K562 (cell line): ENCODE results near the gene PTCH2. TPM values are rescaled to one million over a fixed set of nuclear protein-coding genes. Genes with fewer than 3 reads are reported as not detected.

Experiments
- CBX5 ChIP-seq: IDR thresholded peaks from 2 replicates; pipeline ENCODE4 v1.6.1; 2014; ENCODE audit warnings: low read depth, borderline replicate concordance
- KAT8 ChIP-seq: fragments of 450-650 bp; IDR thresholded peaks from 2 replicates; pipeline ENCODE4 v1.6.1; 2016; ENCODE audit warnings: low read depth, mild to moderate bottlenecking
- KLF13 ChIP-seq: fragments of 450-650 bp; IDR thresholded peaks from 2 replicates; pipeline ENCODE4 v1.6.1; 2016; ENCODE audit warnings: missing genetic modification characterization, low read depth, mild to moderate bottlenecking, missing compliant biosample characterization, moderate library complexity, borderline replicate concordance
- KLF16 ChIP-seq: IDR thresholded peaks from 2 replicates; pipeline ENCODE4 v1.6.1; 2016; ENCODE audit warnings: antibody characterized with exemption
- MYNN ChIP-seq, 2 experiments: sonication (generic); formaldehyde crosslinking in 1 of 2; IDR thresholded peaks; 2 replicates each; pipeline versions ENCODE4 v1.5.0 to v1.6.1; 2016 to 2020; ENCODE audit warnings: antibody characterized with exemption in 1 of 2, missing genetic modification reagents in 1 of 2
- POLR2G ChIP-seq: fragments of 200-400 bp; formaldehyde crosslinking; IDR thresholded peaks from 2 replicates; pipeline ENCODE4 v1.6.1; 2017; ENCODE audit warnings: low read depth, mild to moderate bottlenecking, antibody characterized with exemption, low read length, moderate library complexity
- PTBP1 ChIP-seq: fragments of 200-400 bp; formaldehyde crosslinking; IDR thresholded peaks from 2 replicates; pipeline ENCODE4 v1.6.1; 2017; ENCODE audit warnings: low read depth, low read length
- SRSF3 ChIP-seq: fragments of 200-400 bp; formaldehyde crosslinking; IDR thresholded peaks from 2 replicates; pipeline ENCODE4 v1.6.1; 2016; ENCODE audit warnings: mild to moderate bottlenecking, low read length, moderate library complexity; ENCODE audit not compliant: insufficient read depth
- STAT5B ChIP-seq: fragments of 250-450 bp; sonication (Bioruptor Pico); IDR thresholded peaks from 2 replicates; pipeline ENCODE4 v1.8.0; 2021; ENCODE audit warnings: mild to moderate bottlenecking, inconsistent platforms
- TOE1 ChIP-seq, 2 experiments: fragments of 450-650 bp in 1 of 2; sonication (generic) in 1 of 2; formaldehyde crosslinking in 1 of 2; IDR thresholded peaks; 2 replicates each; pipeline versions ENCODE4 v1.7.1 to v1.8.0; 2016 to 2022; ENCODE audit warnings: borderline replicate concordance in 2 of 2, mild to moderate bottlenecking in 2 of 2, antibody characterized with exemption in 1 of 2, inconsistent platforms in 1 of 2, low read depth in 1 of 2, missing genetic modification reagents in 1 of 2, moderate library complexity in 1 of 2
- TSC22D4 ChIP-seq: fragments of 450-650 bp; IDR thresholded peaks from 2 replicates; pipeline ENCODE4 v1.6.1; 2016; ENCODE audit warnings: missing genetic modification characterization, missing biosample characterization, control low read depth
- ZNF133 ChIP-seq: fragments of 250-450 bp; sonication (Bioruptor Pico); IDR thresholded peaks from 2 replicates; pipeline ENCODE4 v1.4.0; 2020; ENCODE audit warnings: mild to moderate bottlenecking
- polyA plus RNA-seq, 8 experiments: library from polyadenylated mRNA; depleted of rRNA in 4 of 8; stranded (reverse) in 5 of 8; unstranded in 3 of 8; fragments of >200 nt; fragmentation: Nextera tagmentation in 2 of 8; fragmentation: Illumina TruSeq in 1 of 8; extraction: Ambion mirVana in 2 of 8; extraction: Trizol in 1 of 8; gene quantifications; 2 replicates each; pipeline versions ENCODE4 v1.2.1 to v1.2.3, GENCODE V29; 2011 to 2014; ENCODE audit warnings: inconsistent platforms in 1 of 8, missing spikeins in 1 of 8
- total RNA-seq, 7 experiments: library from RNA; depleted of rRNA in 6 of 7; stranded (reverse); fragments of >200 nt in 6 of 7; fragmentation: Illumina TruSeq in 2 of 7; extraction: Trizol in 2 of 7; gene quantifications; 2 replicates each; pipeline versions ENCODE4 v1.2.1 to v1.2.3, GENCODE V29; 2011 to 2021; ENCODE audit warnings: low replicate concordance in 1 of 7
- TF ChIP-seq, protein P1 (sequence below): fragments of 250-450 bp; sonication (Bioruptor Pico); IDR thresholded peaks from 2 replicates; pipeline ENCODE4 v1.8.0; 2021; ENCODE audit warnings: mild to moderate bottlenecking, moderate library complexity
- TF ChIP-seq, protein P2 (sequence below), 2 experiments: fragments of 450-650 bp in 1 of 2; sonication (generic) in 1 of 2; formaldehyde crosslinking; conservative IDR thresholded peaks; 2 replicates each; pipeline versions ENCODE4 v1.4.0 to v1.8.1; 2020 to 2022; ENCODE audit warnings: mild to moderate bottlenecking in 1 of 2, missing genetic modification reagents in 1 of 2

Gene PTCH2
- total and polyA plus RNA-seq, 9 of the 15 experiments (the other 6 are each of a cell fraction or from before 2014, with no cell fraction given): 0.15 to 27.3 (median 0.48) TPM; not detected in 1

DNA sequence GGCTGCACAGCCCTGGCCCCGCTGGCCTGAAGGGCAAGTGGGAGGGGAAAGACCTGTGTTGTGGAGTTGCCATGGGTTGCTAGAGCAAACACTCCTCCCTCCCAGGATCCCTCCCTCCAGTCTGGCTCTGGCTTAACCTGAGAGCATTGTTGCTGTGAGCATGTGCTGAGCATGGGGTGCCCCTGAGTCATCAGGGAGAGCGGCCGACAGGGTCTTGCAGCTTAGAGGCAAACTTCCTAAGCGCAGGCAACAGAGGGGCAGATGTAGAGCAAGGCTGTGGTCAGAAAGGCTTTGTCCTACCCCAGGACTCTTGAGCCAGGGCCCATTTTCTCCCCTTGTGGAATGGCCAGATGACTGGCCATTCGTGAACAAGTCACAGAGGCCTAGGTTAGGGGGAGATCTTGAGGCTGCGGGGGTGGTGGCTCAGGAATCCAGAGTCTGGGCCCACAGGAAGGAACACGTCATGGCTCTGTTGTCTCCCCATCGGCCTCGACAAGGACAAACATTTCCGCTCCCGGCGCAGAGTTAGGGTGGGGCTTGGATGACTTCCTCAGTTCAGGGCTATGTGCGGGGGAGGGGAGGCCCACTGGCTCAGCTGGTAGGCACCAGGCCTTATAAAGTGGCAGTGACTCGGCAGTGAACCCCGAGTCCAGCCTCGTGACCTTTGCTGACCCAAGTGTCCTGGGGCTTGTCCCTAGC lies 35.5 kb downstream of the PTCH2 start (continued):
- TF ChIP-seq, protein P1, sequence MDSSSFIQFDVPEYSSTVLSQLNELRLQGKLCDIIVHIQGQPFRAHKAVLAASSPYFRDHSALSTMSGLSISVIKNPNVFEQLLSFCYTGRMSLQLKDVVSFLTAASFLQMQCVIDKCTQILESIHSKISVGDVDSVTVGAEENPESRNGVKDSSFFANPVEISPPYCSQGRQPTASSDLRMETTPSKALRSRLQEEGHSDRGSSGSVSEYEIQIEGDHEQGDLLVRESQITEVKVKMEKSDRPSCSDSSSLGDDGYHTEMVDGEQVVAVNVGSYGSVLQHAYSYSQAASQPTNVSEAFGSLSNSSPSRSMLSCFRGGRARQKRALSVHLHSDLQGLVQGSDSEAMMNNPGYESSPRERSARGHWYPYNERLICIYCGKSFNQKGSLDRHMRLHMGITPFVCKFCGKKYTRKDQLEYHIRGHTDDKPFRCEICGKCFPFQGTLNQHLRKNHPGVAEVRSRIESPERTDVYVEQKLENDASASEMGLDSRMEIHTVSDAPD: peak; percentile 74
- peak; percentile 94 for TF ChIP-seq KLF13
- peak; percentile 86 for TF ChIP-seq TOE1 (IDR thresholded peaks at IDR 0.05; ENCODE audit: borderline replicate concordance)
- peak; percentile 45; the same call in 1 of the 2 replicates for TF ChIP-seq TOE1 (CRISPR knock-in tag; IDR thresholded peaks at IDR 0.05; ENCODE audit: borderline replicate concordance, low read depth)
- TF ChIP-seq CBX5: no peak; the same call in 1 of the 2 replicates
- TF ChIP-seq, protein P2, sequence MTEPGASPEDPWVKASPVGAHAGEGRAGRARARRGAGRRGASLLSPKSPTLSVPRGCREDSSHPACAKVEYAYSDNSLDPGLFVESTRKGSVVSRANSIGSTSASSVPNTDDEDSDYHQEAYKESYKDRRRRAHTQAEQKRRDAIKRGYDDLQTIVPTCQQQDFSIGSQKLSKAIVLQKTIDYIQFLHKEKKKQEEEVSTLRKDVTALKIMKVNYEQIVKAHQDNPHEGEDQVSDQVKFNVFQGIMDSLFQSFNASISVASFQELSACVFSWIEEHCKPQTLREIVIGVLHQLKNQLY (CRISPR knock-in tag; conservative IDR thresholded peaks at IDR 0.05): 0 out of 4 replicates have a peak, but pooled peaks of 1 of the 2 experiments have one; percentile 49
- TF ChIP-seq STAT5B (CRISPR knock-in tag): no peak
- TF ChIP-seq KAT8: no peak
- TF ChIP-seq KLF16: no peak; the same call in 1 of the 2 replicates
- TF ChIP-seq PTBP1: no peak
- TF ChIP-seq SRSF3: 0 out of 2 replicates have a peak, but pooled peaks have one; percentile 10
- peak; percentile 68 for TF ChIP-seq POLR2G
- TF ChIP-seq MYNN (IDR thresholded peaks at IDR 0.05): peak; percentile 95
- no peak for TF ChIP-seq MYNN (CRISPR knock-in tag; IDR thresholded peaks at IDR 0.05)
- no peak for TF ChIP-seq TSC22D4
- TF ChIP-seq ZNF133 (CRISPR knock-in tag): no peak
